Stimulated activated CD8-positive, alpha-beta memory T cell treated with anti-CD3 and anti-CD28 coated beads, Interleukin-7, amount 100 ng/mL, for 4 hours (primary cell): ENCODE results near the gene PRKCE.

Experiments
- DNase-seq, 2 donors: peaks; one replicate each; pipeline ENCODE4 v3.0.0-alpha.2; 2020; ENCODE audit warnings: low read depth in 2 of 2

The PRKCE gene

DNA sequence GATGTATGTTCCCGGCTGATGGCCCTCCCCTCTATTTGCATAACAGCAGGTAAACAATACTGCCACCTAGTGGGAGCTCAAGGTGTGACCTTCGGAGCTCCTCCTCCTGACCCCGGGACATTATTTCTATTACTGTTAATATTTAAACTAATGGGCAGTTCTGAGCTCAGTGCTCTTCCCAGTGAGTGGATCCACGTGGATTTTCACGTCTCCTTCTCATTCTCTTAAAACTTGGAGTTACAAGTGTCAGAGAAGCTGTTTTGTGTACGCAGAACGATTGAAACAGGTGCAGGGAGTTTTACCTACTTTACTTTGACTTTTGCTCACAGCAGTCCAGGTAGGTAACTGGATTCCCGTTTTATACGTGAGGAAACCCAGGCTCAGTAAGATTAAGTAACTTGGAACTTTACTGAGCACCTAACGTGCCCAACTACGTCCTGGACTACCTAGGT is 127.3 kb downstream of the PRKCE start:
- DNase-seq, result peak; percentile 28 to 47

- DNase-seq, result no peak
These were observed 129.3 kb downstream of the PRKCE start for GRCh38 chr2:45780541-45781463.

DNA sequence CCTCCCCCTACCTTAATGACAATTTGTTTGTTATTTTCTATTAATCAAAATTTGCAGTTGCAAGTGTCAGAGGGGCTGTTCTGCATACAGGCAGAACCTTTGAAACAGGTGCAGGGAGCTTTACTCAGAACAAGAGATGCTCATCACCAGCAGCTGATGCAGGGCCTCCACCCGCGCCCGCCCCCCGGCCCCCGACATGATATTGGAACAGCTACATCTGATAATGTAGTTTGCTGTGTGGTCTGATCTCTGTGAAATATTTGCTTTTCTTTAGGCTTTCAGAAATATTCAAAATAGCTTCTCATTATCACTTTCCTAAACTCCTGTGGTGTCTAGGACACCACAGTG is 130.0 kb downstream of the PRKCE start:
- no peak for DNase-seq

GRCh38 chr2:45782436-45782835 is 131.0 kb downstream of the PRKCE start:
- no peak for DNase-seq

GRCh38 chr2:45782986-45783385 is 131.5 kb downstream of the PRKCE start:
- no peak for DNase-seq

GRCh38 chr2:45786030-45786835 is 134.8 kb downstream of the PRKCE start:
- no peak for DNase-seq

DNA sequence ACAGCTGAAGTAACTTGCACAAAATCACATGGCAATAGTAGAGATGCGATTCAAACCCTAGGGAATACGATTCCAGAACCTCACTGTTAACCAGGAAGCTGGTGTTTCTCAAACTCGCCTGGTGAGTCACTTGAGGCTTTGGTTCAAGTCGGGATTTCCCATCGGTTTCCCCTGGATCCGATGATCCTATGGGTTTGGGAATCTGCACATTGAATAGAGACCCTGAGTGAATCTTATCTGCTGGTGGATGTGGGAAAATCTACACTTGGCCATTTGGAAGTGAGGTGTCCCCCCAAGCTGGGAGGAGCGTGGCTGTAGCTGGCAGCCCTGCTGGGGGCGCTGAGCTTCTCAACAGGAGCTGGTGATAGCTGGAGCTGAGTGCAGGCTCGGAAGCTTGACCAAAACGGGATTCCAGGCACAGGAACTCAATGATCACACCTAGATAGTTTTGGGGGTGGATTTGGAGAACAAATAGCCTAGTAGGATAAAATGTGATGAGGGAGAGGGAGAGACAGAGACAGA is 135.4 kb downstream of the PRKCE start:
- no peak for DNase-seq

GRCh38 chr2:45788401-45788800 is 136.9 kb downstream of the PRKCE start:
- DNase-seq, result no peak

DNA sequence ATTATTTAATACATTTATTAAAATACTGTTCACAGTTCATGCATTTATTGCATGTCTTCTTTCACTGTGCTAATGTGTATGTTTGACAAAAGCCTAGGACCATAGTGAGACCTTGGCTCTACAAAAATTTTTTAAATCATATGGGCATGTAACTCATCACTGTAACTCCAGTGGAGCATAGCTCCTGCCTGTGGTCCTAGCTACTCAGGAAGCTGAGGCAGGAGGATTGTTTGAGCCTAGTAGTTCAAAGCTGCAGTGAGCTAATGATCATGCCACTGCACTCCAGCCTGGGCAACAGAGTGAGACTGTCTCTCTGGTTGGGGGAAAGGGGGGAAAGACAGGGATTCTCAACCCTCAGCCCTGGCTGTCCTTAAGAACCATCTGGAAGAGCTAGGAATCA is 137.8 kb downstream of the PRKCE start:
- DNase-seq, result no peak

GRCh38 chr2:45789961-45790723 is 138.7 kb downstream of the PRKCE start:
- DNase-seq, result no peak

DNA sequence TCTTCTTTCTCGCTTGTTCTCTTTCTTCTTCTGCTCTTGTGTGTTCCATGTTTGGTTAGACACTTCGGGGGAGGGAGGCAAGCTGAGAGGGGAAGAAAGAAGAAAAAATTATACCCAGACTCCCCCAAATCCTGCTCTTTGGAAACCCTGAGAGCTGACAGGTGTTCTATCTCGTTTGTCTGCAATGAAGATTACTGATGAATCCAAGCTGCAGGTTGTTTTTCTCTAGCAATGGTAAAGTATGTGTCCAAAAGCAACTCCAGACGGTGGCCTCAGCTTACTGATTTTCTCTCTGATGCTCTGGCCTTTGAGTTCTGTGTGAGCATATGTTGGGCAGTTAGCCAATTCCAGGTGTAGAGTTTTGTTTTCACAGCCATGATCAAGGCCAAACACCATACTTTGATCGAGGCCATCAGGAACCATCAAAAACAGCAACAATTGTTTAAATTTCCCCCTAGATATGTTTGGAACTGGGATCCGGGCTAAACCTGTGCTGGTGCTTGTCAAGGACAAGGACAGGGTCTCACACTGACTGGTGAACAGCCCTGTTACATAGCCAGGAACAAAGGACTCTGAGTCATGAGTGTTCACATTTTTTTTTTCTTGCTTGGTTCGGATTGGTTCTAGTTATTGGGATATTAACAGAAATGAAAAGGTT is 142.0 kb downstream of the PRKCE start:
- no peak for DNase-seq

GRCh38 chr2:45794134-45794617 is 142.7 kb downstream of the PRKCE start:
- no peak for DNase-seq

DNA sequence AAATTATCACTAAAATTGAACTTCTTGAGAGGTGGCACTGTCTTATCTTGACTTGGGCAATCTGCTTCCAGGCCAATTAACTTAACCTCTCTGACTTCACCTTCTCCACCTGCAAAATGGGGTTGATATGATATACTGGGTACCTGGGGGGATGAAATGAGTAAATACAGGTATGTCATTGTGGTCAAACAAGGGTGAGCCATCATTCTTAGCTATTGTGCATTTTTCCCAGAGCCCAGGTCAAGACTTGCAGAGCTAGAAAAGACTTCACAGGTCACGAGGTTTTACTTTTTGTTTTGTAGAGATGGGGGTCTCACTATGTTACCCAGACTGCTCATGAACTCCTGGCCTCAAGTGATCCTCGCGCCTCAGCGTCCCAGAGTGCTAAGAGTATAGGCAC is 145.0 kb downstream of the PRKCE start:
- no peak for DNase-seq

DNA sequence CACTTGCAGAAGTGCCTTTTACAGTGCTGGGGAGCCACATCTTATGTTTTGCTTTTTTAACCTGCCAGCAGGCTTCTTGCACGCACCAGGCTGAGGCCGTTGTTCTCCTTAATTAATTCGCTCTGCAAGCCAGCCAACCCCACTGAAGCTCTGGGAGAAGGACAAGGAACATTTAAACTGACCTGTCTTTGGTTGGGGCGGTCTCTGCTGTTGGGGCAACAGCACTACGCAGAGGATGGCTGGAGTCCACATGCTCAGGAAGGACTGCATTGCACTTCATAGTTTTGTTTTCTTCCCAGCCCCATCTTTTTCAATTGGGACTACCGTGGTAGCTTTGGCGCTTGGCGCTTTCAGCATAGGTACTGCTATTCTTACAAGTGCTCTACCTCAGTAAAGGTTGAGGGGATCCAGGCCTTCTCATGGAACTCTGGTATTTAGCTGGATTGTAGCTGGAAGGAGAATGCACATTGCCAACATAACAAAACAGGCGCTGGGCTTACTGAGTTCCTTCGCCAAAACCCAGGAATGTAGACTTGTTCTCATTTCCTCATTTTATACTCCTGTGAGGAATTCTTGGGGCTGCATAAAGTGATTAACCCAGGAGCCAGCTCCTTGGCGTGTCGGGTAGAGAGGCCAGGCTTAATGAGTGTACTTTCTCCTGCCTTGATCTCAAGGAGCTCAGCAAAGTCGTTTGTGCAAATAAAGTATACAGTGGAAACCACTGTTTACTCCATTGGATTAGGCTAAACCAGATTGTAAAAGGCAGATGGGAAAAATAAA is 146.2 kb downstream of the PRKCE start:
- no peak for DNase-seq

GRCh38 chr2:45799679-45800381 is 148.4 kb downstream of the PRKCE start:
- no peak for DNase-seq

DNA sequence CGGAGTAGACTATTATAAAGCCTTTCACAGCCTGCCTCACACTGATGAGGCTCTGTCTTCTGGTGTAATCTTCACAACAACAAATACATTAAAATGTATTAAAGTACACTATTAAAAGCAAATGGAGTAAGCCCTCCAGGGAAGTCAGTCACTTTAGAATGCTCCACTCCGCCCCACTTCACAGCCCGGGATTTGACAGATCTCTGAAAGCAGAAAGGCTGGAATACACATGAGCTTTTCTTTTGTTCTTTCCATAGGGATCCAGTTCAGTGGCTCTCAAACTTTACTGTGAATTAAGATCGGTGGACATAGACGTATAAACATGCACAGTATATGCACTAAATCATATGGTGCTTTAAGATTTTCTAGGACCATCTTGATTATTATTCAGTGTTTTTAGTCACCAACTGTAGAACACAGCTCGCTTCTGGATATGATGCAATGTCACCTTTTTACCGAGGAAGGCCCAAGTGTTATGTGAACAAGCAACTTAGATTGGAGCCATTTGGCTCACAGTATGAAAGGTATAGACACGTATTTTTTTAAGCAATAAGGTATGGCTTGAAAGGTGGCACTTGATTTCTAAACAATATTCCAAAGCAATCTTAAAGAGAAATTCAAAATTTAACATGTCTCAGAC is 151.1 kb downstream of the PRKCE start:
- DNase-seq, result no peak

- no peak for DNase-seq
These were observed 153.7 kb downstream of the PRKCE start for GRCh38 chr2:45804987-45805755.

GRCh38 chr2:45806563-45807358 is 155.3 kb downstream of the PRKCE start:
- no peak for DNase-seq
